ENCODE data around the gene DGCR2. TPM values are rescaled to one million over a fixed set of nuclear protein-coding genes. Genes with fewer than 3 reads are reported as not detected.

The DGCR2 gene
- total and polyA plus RNA-seq, 2 donors (not counting 1 experiment from before 2014, with no cell fraction given), result 34.3 to 39.5 TPM

- H3K4me3 ChIP-seq (replicated peaks in 1 of 4; ENCODE audit: control extremely low read depth in 1 of 4, insufficient read depth in 1 of 4, low read depth in 3 of 4, low read length in 4 of 4), result peak overlapping the region; percentile 46 to 88 (median 84)
- no peak overlapping the region for H2AFZ ChIP-seq (ENCODE audit: low read length)
- H3K4me2 ChIP-seq (ENCODE audit: extremely low read depth, insufficient read depth, low read length), result peak overlapping the region; percentile 95
- H3K9me3 ChIP-seq (ENCODE audit: control insufficient read depth, insufficient read depth, low read depth, low read length), result no peaks in the 10 kb centered on the region
- peaks cover 55% of the 10 kb centered on the region for H3K79me2 ChIP-seq (ENCODE audit: control insufficient read depth, insufficient read depth, low read length)
- peaks cover 6% of the 10 kb centered on the region for H3K36me3 ChIP-seq (ENCODE audit: control insufficient read depth, insufficient read depth, low read length)
- peak overlapping the region; percentile 84 for H3K9ac ChIP-seq (ENCODE audit: insufficient read depth, low read length)
- H3K27me3 ChIP-seq (ENCODE audit: control insufficient read depth, insufficient read depth, low read length), result no peaks in the 10 kb centered on the region
- peaks cover 2% of the 10 kb centered on the region for H4K20me1 ChIP-seq (ENCODE audit: control insufficient read depth, extremely low read depth, insufficient read depth, low read length)
- peaks cover 4% of the 10 kb centered on the region for H3K4me1 ChIP-seq (ENCODE audit: control insufficient read depth, extremely low read depth, insufficient read depth, low read length)
- peak overlapping the region; percentile 57 for H3K27ac ChIP-seq (ENCODE audit: insufficient read depth, low read length)
- DNase-seq (ENCODE audit: low read depth in 2 of 2), result peak in 1 of 2 donors; percentile 67
- no peak for TF ChIP-seq EZH2 (IDR thresholded peaks at IDR 0.05; ENCODE audit: low read length, missing control alignments)
- TF ChIP-seq, protein P1, sequence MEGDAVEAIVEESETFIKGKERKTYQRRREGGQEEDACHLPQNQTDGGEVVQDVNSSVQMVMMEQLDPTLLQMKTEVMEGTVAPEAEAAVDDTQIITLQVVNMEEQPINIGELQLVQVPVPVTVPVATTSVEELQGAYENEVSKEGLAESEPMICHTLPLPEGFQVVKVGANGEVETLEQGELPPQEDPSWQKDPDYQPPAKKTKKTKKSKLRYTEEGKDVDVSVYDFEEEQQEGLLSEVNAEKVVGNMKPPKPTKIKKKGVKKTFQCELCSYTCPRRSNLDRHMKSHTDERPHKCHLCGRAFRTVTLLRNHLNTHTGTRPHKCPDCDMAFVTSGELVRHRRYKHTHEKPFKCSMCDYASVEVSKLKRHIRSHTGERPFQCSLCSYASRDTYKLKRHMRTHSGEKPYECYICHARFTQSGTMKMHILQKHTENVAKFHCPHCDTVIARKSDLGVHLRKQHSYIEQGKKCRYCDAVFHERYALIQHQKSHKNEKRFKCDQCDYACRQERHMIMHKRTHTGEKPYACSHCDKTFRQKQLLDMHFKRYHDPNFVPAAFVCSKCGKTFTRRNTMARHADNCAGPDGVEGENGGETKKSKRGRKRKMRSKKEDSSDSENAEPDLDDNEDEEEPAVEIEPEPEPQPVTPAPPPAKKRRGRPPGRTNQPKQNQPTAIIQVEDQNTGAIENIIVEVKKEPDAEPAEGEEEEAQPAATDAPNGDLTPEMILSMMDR (conservative IDR thresholded peaks at IDR 0.05 in 1 of 2, IDR thresholded peaks at IDR 0.05 in 1 of 2; ENCODE audit: low read depth in 1 of 2, low read length in 2 of 2), result no peak
These were observed 1.2 kb downstream of the DGCR2 start for GRCh38 chr22:19120829-19121630.

- DNase-seq (ENCODE audit: low read depth in 2 of 2), result no peak
- no peak for TF ChIP-seq EZH2 (IDR thresholded peaks at IDR 0.05; ENCODE audit: low read length, missing control alignments)
- TF ChIP-seq, protein P1 (conservative IDR thresholded peaks at IDR 0.05 in 1 of 2, IDR thresholded peaks at IDR 0.05 in 1 of 2; ENCODE audit: low read depth in 1 of 2, low read length in 2 of 2), result no peak
- no peaks in the 10 kb centered on the region for H3K27me3 ChIP-seq (ENCODE audit: control insufficient read depth, insufficient read depth, low read length)
- H3K4me1 ChIP-seq (ENCODE audit: control insufficient read depth, extremely low read depth, insufficient read depth, low read length), result peaks cover 4% of the 10 kb centered on the region
- H3K79me2 ChIP-seq (ENCODE audit: control insufficient read depth, insufficient read depth, low read length), result peaks cover 66% of the 10 kb centered on the region
- no peaks in the 10 kb centered on the region for H3K9me3 ChIP-seq (ENCODE audit: control insufficient read depth, insufficient read depth, low read depth, low read length)
- H3K4me2 ChIP-seq (ENCODE audit: extremely low read depth, insufficient read depth, low read length), result no peak overlapping the region
- no peak overlapping the region for H3K27ac ChIP-seq (ENCODE audit: insufficient read depth, low read length)
- no peak overlapping the region for H3K9ac ChIP-seq (ENCODE audit: insufficient read depth, low read length)
- peaks cover 2% of the 10 kb centered on the region for H4K20me1 ChIP-seq (ENCODE audit: control insufficient read depth, extremely low read depth, insufficient read depth, low read length)
- H3K36me3 ChIP-seq (ENCODE audit: control insufficient read depth, insufficient read depth, low read length), result peaks cover 6% of the 10 kb centered on the region
- peak overlapping the region in 1 of 4 experiments; percentile 14 for H3K4me3 ChIP-seq (replicated peaks in 1 of 4; ENCODE audit: control extremely low read depth in 1 of 4, insufficient read depth in 1 of 4, low read depth in 3 of 4, low read length in 4 of 4)
- H2AFZ ChIP-seq (ENCODE audit: low read length), result no peak overlapping the region
These were observed 2.3 kb downstream of the DGCR2 start for GRCh38 chr22:19119949-19120348.

- DNase-seq (ENCODE audit: low read depth in 2 of 2), result no peak
- Histone ChIP-seq H3K27ac (ENCODE audit: insufficient read depth, low read length) (no peak overlapping the region), H3K27me3 (ENCODE audit: control insufficient read depth, insufficient read depth, low read length) (no peaks in the 10 kb centered on the region), H3K9ac (ENCODE audit: insufficient read depth, low read length) (no peak overlapping the region), H2AFZ (ENCODE audit: low read length) (no peak overlapping the region), H4K20me1 (ENCODE audit: control insufficient read depth, extremely low read depth, insufficient read depth, low read length) (peaks cover 2% of the 10 kb centered on the region), H3K36me3 (ENCODE audit: control insufficient read depth, insufficient read depth, low read length) (peaks cover 6% of the 10 kb centered on the region), H3K4me3 (replicated peaks in 1 of 4; ENCODE audit: control extremely low read depth in 1 of 4, insufficient read depth in 1 of 4, low read depth in 3 of 4, low read length in 4 of 4) (no peak overlapping the region), H3K9me3 (ENCODE audit: control insufficient read depth, insufficient read depth, low read depth, low read length) (no peaks in the 10 kb centered on the region), H3K4me1 (ENCODE audit: control insufficient read depth, extremely low read depth, insufficient read depth, low read length) (peaks cover 4% of the 10 kb centered on the region), H3K4me2 (ENCODE audit: extremely low read depth, insufficient read depth, low read length) (no peak overlapping the region), H3K79me2 (ENCODE audit: control insufficient read depth, insufficient read depth, low read length) (peaks cover 75% of the 10 kb centered on the region)
- TF ChIP-seq, protein P1 (conservative IDR thresholded peaks at IDR 0.05 in 1 of 2, IDR thresholded peaks at IDR 0.05 in 1 of 2; ENCODE audit: low read depth in 1 of 2, low read length in 2 of 2), result no peak
- no peak for TF ChIP-seq EZH2 (IDR thresholded peaks at IDR 0.05; ENCODE audit: low read length, missing control alignments)
These were observed 3.8 kb downstream of the DGCR2 start for GRCh38 chr22:19118329-19118880.
